DOHH2 (cell line): ENCODE results near the gene CCDC12.

Source experiments
- H3F3A ChIP-seq: fragments of 200-600 bp; sonication (generic), shearing (Covaris generic); 2 replicates; pipeline ENCODE4 v1.6.0; 2016; ENCODE audit warnings: antibody characterized with exemption, mild to moderate bottlenecking; ENCODE audit not compliant: control insufficient read depth, insufficient read depth
- H3K27ac ChIP-seq: fragments of 200-600 bp; sonication (generic); 2 replicates; pipeline ENCODE4 v1.5.1; 2014; ENCODE audit warnings: low read depth, mild to moderate bottlenecking, low read length, moderate library complexity
- H3K27me3 ChIP-seq: fragments of 200-600 bp; sonication (generic); 2 replicates; pipeline ENCODE4 v1.6.1; 2014; ENCODE audit warnings: mild to moderate bottlenecking, low read length, mixed read lengths; ENCODE audit not compliant: control insufficient read depth
- H3K36me3 ChIP-seq: fragments of 200-600 bp; sonication (generic); 2 replicates; pipeline ENCODE4 v1.6.1; 2014; ENCODE audit warnings: mild to moderate bottlenecking, low read length, moderate library complexity, mixed read lengths; ENCODE audit not compliant: control insufficient read depth
- H3K4me1 ChIP-seq: fragments of 200-600 bp; sonication (generic); 2 replicates; pipeline ENCODE4 v1.6.1; 2014; ENCODE audit warnings: mild to moderate bottlenecking, low read length, mixed read lengths; ENCODE audit not compliant: control insufficient read depth
- H3K4me2 ChIP-seq: fragments of 200-600 bp; sonication (generic); 2 replicates; pipeline ENCODE4 v1.6.0; 2014; ENCODE audit warnings: mild to moderate bottlenecking, low read length, moderate library complexity
- H3K4me3 ChIP-seq: fragments of 200-600 bp; sonication (generic); 2 replicates; pipeline ENCODE4 v1.5.1; 2014; ENCODE audit warnings: mild to moderate bottlenecking, low read length, mixed read lengths
- H3K79me2 ChIP-seq: fragments of 200-600 bp; sonication (generic); 2 replicates; pipeline ENCODE4 v1.6.1; 2014; ENCODE audit warnings: mild to moderate bottlenecking, low read length, mixed read lengths; ENCODE audit not compliant: control insufficient read depth
- H3K9me2 ChIP-seq: fragments of 200-600 bp; sonication (generic); replicated peaks from 2 replicates; pipeline ENCODE4 v1.6.1; 2014; ENCODE audit warnings: mild to moderate bottlenecking, low read length, mixed read lengths; ENCODE audit not compliant: control insufficient read depth
- H3K9me3 ChIP-seq: fragments of 200-600 bp; sonication (generic); 2 replicates; pipeline ENCODE4 v1.6.1; 2014; ENCODE audit warnings: antibody characterized with exemption, low read length, mixed read lengths; ENCODE audit not compliant: control insufficient read depth, insufficient read depth
- H4K20me1 ChIP-seq: fragments of 200-600 bp; sonication (generic); 2 replicates; pipeline ENCODE4 v1.6.0; 2014; ENCODE audit warnings: low read depth, mild to moderate bottlenecking, antibody characterized with exemption, low read length, moderate library complexity; ENCODE audit not compliant: control insufficient read depth, insufficient read depth
- CTCF ChIP-seq: fragments of 200-600 bp; sonication (generic); IDR thresholded peaks from one replicate; pipeline ENCODE4 v1.5.1; 2014; ENCODE audit warnings: antibody characterized with exemption, mild to moderate bottlenecking, low read depth, low read length; ENCODE audit not compliant: poor library complexity, severe bottlenecking
- EZH2phosphoT487 ChIP-seq: fragments of 200-600 bp; sonication (generic); IDR thresholded peaks from 2 replicates; pipeline ENCODE4 v1.6.1; 2017; ENCODE audit warnings: borderline replicate concordance, mild to moderate bottlenecking, antibody characterized with exemption, low read length, moderate library complexity, mixed read lengths

The CCDC12 gene

GRCh38 chr3:46935989-46936558 lies 40.5 kb downstream of the CCDC12 start:
- peaks cover 87% of the 10 kb centered on the region for H3K4me1 ChIP-seq
- H3K27ac ChIP-seq = no peak overlapping the region

GRCh38 chr3:46935168-46935858 lies 41.2 kb downstream of the CCDC12 start:
- Histone ChIP-seq H4K20me1 (peaks cover 11% of the 10 kb centered on the region; the same call in 1 of the 2 replicates), H3K9me2 (no peaks in the 10 kb centered on the region), H3K27me3 (no peaks in the 10 kb centered on the region), H3K79me2 (peaks cover 99% of the 10 kb centered on the region), H3F3A (peaks cover 13% of the 10 kb centered on the region), H3K4me3 (no peak overlapping the region), H3K9me3 (no peaks in the 10 kb centered on the region), H3K4me1 (peaks cover 90% of the 10 kb centered on the region), H3K36me3 (peaks cover 87% of the 10 kb centered on the region), H3K4me2 (no peak overlapping the region), H3K27ac (no peak overlapping the region)
- TF ChIP-seq EZH2phosphoT487 (no peak), CTCF (no peak)

More at GRCh38 chr3:46935989-46936558, 40.5 kb downstream of the CCDC12 start:
- H3K9me3 ChIP-seq = no peaks in the 10 kb centered on the region
- H3F3A ChIP-seq = peaks cover 6% of the 10 kb centered on the region
- no peak overlapping the region for H3K4me3 ChIP-seq
- H3K36me3 ChIP-seq = peaks cover 87% of the 10 kb centered on the region
- peaks cover 99% of the 10 kb centered on the region for H3K79me2 ChIP-seq
- H3K4me2 ChIP-seq = no peak overlapping the region
- peaks cover 11% of the 10 kb centered on the region; the same call in 1 of the 2 replicates for H4K20me1 ChIP-seq
- TF ChIP-seq CTCF = no peak
- TF ChIP-seq EZH2phosphoT487 = no peak
- H3K27me3 ChIP-seq = no peaks in the 10 kb centered on the region
- H3K9me2 ChIP-seq = no peaks in the 10 kb centered on the region

GRCh38 chr3:46934498-46935167 lies 41.9 kb downstream of the CCDC12 start:
- no peak overlapping the region for H3K4me3 ChIP-seq
- no peaks in the 10 kb centered on the region for H3K9me3 ChIP-seq
- peaks cover 8% of the 10 kb centered on the region; the same call in 1 of the 2 replicates for H4K20me1 ChIP-seq
- H3K27ac ChIP-seq = no peak overlapping the region
- no peak overlapping the region for H3K4me2 ChIP-seq
- peaks cover 18% of the 10 kb centered on the region for H3F3A ChIP-seq
- peaks cover 90% of the 10 kb centered on the region for H3K4me1 ChIP-seq
- TF ChIP-seq EZH2phosphoT487 (no peak), CTCF (no peak)
- no peaks in the 10 kb centered on the region for H3K9me2 ChIP-seq
- H3K79me2 ChIP-seq = peaks cover 97% of the 10 kb centered on the region
- H3K36me3 ChIP-seq = peaks cover 83% of the 10 kb centered on the region
- H3K27me3 ChIP-seq = no peaks in the 10 kb centered on the region
